ENCODE data around the gene LRRC8B.

LRRC8B gene

GRCh38 chr1:89548122-89548857, 23.7 kb downstream of the LRRC8B start:
- H3K27me3 Mint-ChIP-seq: no peaks in the 10 kb centered on the region
- peak overlapping the region; percentile 15 for H3K4me3 Mint-ChIP-seq
- peaks cover 85% of the 10 kb centered on the region for H3K36me3 Mint-ChIP-seq (ENCODE audit: low read depth)
- peaks cover 88% of the 10 kb centered on the region for H3K4me1 Mint-ChIP-seq (ENCODE audit: low read depth)
- no peak for DNase-seq
- H3K9me3 Mint-ChIP-seq: no peaks in the 10 kb centered on the region
- peak overlapping the region; percentile 99 for H3K27ac Mint-ChIP-seq

GRCh38 chr1:89550995-89551394, 26.4 kb downstream of the LRRC8B start:
- peak overlapping the region; percentile 70 for H3K27ac Mint-ChIP-seq
- H3K36me3 Mint-ChIP-seq (ENCODE audit: low read depth): peaks cover 91% of the 10 kb centered on the region
- H3K9me3 Mint-ChIP-seq: no peaks in the 10 kb centered on the region
- H3K4me3 Mint-ChIP-seq: no peak overlapping the region
- no peaks in the 10 kb centered on the region for H3K27me3 Mint-ChIP-seq
- no peak for DNase-seq
- peaks cover 91% of the 10 kb centered on the region for H3K4me1 Mint-ChIP-seq (ENCODE audit: low read depth)

GRCh38 chr1:89552471-89553081, 27.9 kb downstream of the LRRC8B start:
- Mint-ChIP-seq H3K36me3 (ENCODE audit: low read depth) (peaks cover 95% of the 10 kb centered on the region), H3K27ac (peak overlapping the region; percentile 72), H3K4me1 (ENCODE audit: low read depth) (peaks cover 89% of the 10 kb centered on the region), H3K9me3 (peaks cover 2% of the 10 kb centered on the region), H3K27me3 (no peaks in the 10 kb centered on the region), H3K4me3 (peak overlapping the region; percentile 21)
- DNase-seq: no peak

GRCh38 chr1:89553157-89553556, 28.5 kb downstream of the LRRC8B start:
- H3K27me3 Mint-ChIP-seq: no peaks in the 10 kb centered on the region
- no peak for DNase-seq
- H3K4me3 Mint-ChIP-seq: no peak overlapping the region
- H3K27ac Mint-ChIP-seq: peak overlapping the region; percentile 74
- H3K36me3 Mint-ChIP-seq (ENCODE audit: low read depth): peaks cover 97% of the 10 kb centered on the region
- peaks cover 2% of the 10 kb centered on the region for H3K9me3 Mint-ChIP-seq
- peaks cover 88% of the 10 kb centered on the region for H3K4me1 Mint-ChIP-seq (ENCODE audit: low read depth)

- Mint-ChIP-seq H3K27ac (peak overlapping the region; percentile 70), H3K27me3 (no peaks in the 10 kb centered on the region), H3K4me3 (no peak overlapping the region), H3K9me3 (peaks cover 7% of the 10 kb centered on the region), H3K4me1 (ENCODE audit: low read depth) (peaks cover 68% of the 10 kb centered on the region), H3K36me3 (ENCODE audit: low read depth) (peaks cover 91% of the 10 kb centered on the region)
- DNase-seq: no peak
These were observed 30.9 kb downstream of the LRRC8B start for GRCh38 chr1:89555550-89555949.

GRCh38 chr1:89556726-89557444, 32.3 kb downstream of the LRRC8B start:
- Mint-ChIP-seq H3K36me3 (ENCODE audit: low read depth) (peaks cover 82% of the 10 kb centered on the region), H3K27ac (peak overlapping the region; percentile 70), H3K4me3 (no peak overlapping the region), H3K27me3 (no peaks in the 10 kb centered on the region), H3K4me1 (ENCODE audit: low read depth) (peaks cover 58% of the 10 kb centered on the region), H3K9me3 (peaks cover 7% of the 10 kb centered on the region)
- no peak for DNase-seq

GRCh38 chr1:89557445-89557825, 32.8 kb downstream of the LRRC8B start:
- Mint-ChIP-seq H3K27me3 (no peaks in the 10 kb centered on the region), H3K9me3 (peaks cover 7% of the 10 kb centered on the region), H3K4me1 (ENCODE audit: low read depth) (peaks cover 57% of the 10 kb centered on the region), H3K27ac (no peak overlapping the region), H3K4me3 (no peak overlapping the region), H3K36me3 (ENCODE audit: low read depth) (peaks cover 84% of the 10 kb centered on the region)
- no peak for DNase-seq

GRCh38 chr1:89557956-89558355, 33.3 kb downstream of the LRRC8B start:
- no peak for DNase-seq
- peaks cover 55% of the 10 kb centered on the region for H3K4me1 Mint-ChIP-seq (ENCODE audit: low read depth)
- peaks cover 7% of the 10 kb centered on the region for H3K9me3 Mint-ChIP-seq
- no peak overlapping the region for H3K4me3 Mint-ChIP-seq
- H3K36me3 Mint-ChIP-seq (ENCODE audit: low read depth): peaks cover 82% of the 10 kb centered on the region
- peak overlapping the region; percentile 15 for H3K27ac Mint-ChIP-seq
- H3K27me3 Mint-ChIP-seq: no peaks in the 10 kb centered on the region

GRCh38 chr1:89563957-89564604, 39.5 kb downstream of the LRRC8B start:
- DNase-seq: no peak
- no peaks in the 10 kb centered on the region for H3K27me3 Mint-ChIP-seq
- peaks cover 49% of the 10 kb centered on the region for H3K4me1 Mint-ChIP-seq (ENCODE audit: low read depth)
- H3K9me3 Mint-ChIP-seq: peaks cover 5% of the 10 kb centered on the region
- H3K4me3 Mint-ChIP-seq: no peak overlapping the region
- H3K27ac Mint-ChIP-seq: peak overlapping the region; percentile 40
- H3K36me3 Mint-ChIP-seq (ENCODE audit: low read depth): peaks cover 78% of the 10 kb centered on the region

GRCh38 chr1:89565521-89565920, 40.9 kb downstream of the LRRC8B start:
- no peak overlapping the region for H3K27ac Mint-ChIP-seq
- no peaks in the 10 kb centered on the region for H3K27me3 Mint-ChIP-seq
- peaks cover 3% of the 10 kb centered on the region for H3K9me3 Mint-ChIP-seq
- H3K36me3 Mint-ChIP-seq (ENCODE audit: low read depth): peaks cover 83% of the 10 kb centered on the region
- peaks cover 57% of the 10 kb centered on the region for H3K4me1 Mint-ChIP-seq (ENCODE audit: low read depth)
- H3K4me3 Mint-ChIP-seq: no peak overlapping the region
- no peak for DNase-seq

GRCh38 chr1:89566761-89567174, 42.1 kb downstream of the LRRC8B start:
- Mint-ChIP-seq H3K27me3 (no peaks in the 10 kb centered on the region), H3K9me3 (peaks cover 3% of the 10 kb centered on the region), H3K36me3 (ENCODE audit: low read depth) (peaks cover 93% of the 10 kb centered on the region), H3K4me1 (ENCODE audit: low read depth) (peaks cover 67% of the 10 kb centered on the region), H3K4me3 (no peak overlapping the region), H3K27ac (no peak overlapping the region)
- DNase-seq: no peak

GRCh38 chr1:89567797-89568196, 43.2 kb downstream of the LRRC8B start:
- Mint-ChIP-seq H3K27ac (no peak overlapping the region), H3K4me1 (ENCODE audit: low read depth) (peaks cover 62% of the 10 kb centered on the region), H3K9me3 (peaks cover 3% of the 10 kb centered on the region), H3K4me3 (no peak overlapping the region), H3K36me3 (ENCODE audit: low read depth) (peaks cover 94% of the 10 kb centered on the region), H3K27me3 (no peaks in the 10 kb centered on the region)
- no peak for DNase-seq

- DNase-seq: no peak
- Mint-ChIP-seq H3K27ac (no peak overlapping the region), H3K9me3 (peaks cover 3% of the 10 kb centered on the region), H3K27me3 (no peaks in the 10 kb centered on the region), H3K4me1 (ENCODE audit: low read depth) (peaks cover 31% of the 10 kb centered on the region), H3K4me3 (no peak overlapping the region), H3K36me3 (ENCODE audit: low read depth) (peaks cover 89% of the 10 kb centered on the region)
These were observed 48.8 kb downstream of the LRRC8B start for GRCh38 chr1:89573410-89573809.

GRCh38 chr1:89574621-89575020, 50.0 kb downstream of the LRRC8B start:
- Mint-ChIP-seq H3K27me3 (no peaks in the 10 kb centered on the region), H3K9me3 (peaks cover 3% of the 10 kb centered on the region), H3K4me3 (no peak overlapping the region), H3K4me1 (ENCODE audit: low read depth) (peaks cover 36% of the 10 kb centered on the region), H3K36me3 (ENCODE audit: low read depth) (peaks cover 87% of the 10 kb centered on the region), H3K27ac (peak overlapping the region; percentile 27)
- no peak for DNase-seq

Measured in activated T-cell treated with anti-CD3 and anti-CD28 coated beads, Interleukin-2, amount 50 U/mL, for 24 hours (primary cell).